NCI-H2081 treated with DMSO at 0.1 percent for 48 hours (cell line): ENCODE results near the gene ARHGEF10L.

Experiments
- DNase-seq: peaks from one replicate; lab custom pipeline; 2025; lab: John Stamatoyannopoulos, UW

The ARHGEF10L gene

GRCh38 chr1:17550729-17551584 lies 11.5 kb downstream of the ARHGEF10L start:
- no peak for DNase-seq

- DNase-seq, result no peak
Measured at GRCh38 chr1:17551755-17552234, 12.3 kb downstream of the ARHGEF10L start.

GRCh38 chr1:17553975-17554700 lies 14.6 kb downstream of the ARHGEF10L start:
- no peak for DNase-seq

GRCh38 chr1:17554954-17555353 lies 15.5 kb downstream of the ARHGEF10L start:
- no peak for DNase-seq

- DNase-seq, result no peak
Measured at GRCh38 chr1:17557986-17558385, 18.5 kb downstream of the ARHGEF10L start.

- DNase-seq, result no peak
Measured at GRCh38 chr1:17558541-17558940, 19.0 kb downstream of the ARHGEF10L start.

GRCh38 chr1:17558954-17559614 lies 19.6 kb downstream of the ARHGEF10L start:
- DNase-seq, result no peak

- DNase-seq, result no peak
Measured at GRCh38 chr1:17559615-17560419, 20.3 kb downstream of the ARHGEF10L start.

GRCh38 chr1:17561247-17561548 lies 21.7 kb downstream of the ARHGEF10L start:
- no peak for DNase-seq

GRCh38 chr1:17561561-17561985 lies 22.1 kb downstream of the ARHGEF10L start:
- DNase-seq, result no peak

GRCh38 chr1:17562375-17562774 lies 22.9 kb downstream of the ARHGEF10L start:
- no peak for DNase-seq

GRCh38 chr1:17563494-17564281 lies 24.2 kb downstream of the ARHGEF10L start:
- DNase-seq, result no peak

GRCh38 chr1:17564458-17565393 lies 25.2 kb downstream of the ARHGEF10L start:
- peak; percentile 20 for DNase-seq

- no peak for DNase-seq
Measured at GRCh38 chr1:17565461-17566252, 26.2 kb downstream of the ARHGEF10L start.

- DNase-seq, result no peak
Measured at GRCh38 chr1:17566417-17566816, 26.9 kb downstream of the ARHGEF10L start.

GRCh38 chr1:17566892-17567291 lies 27.4 kb downstream of the ARHGEF10L start:
- DNase-seq, result no peak

GRCh38 chr1:17567582-17567981 lies 28.1 kb downstream of the ARHGEF10L start:
- DNase-seq, result no peak

GRCh38 chr1:17568014-17568900 lies 28.8 kb downstream of the ARHGEF10L start:
- no peak for DNase-seq
